ENCODE data around the gene FGF5.

DNA sequence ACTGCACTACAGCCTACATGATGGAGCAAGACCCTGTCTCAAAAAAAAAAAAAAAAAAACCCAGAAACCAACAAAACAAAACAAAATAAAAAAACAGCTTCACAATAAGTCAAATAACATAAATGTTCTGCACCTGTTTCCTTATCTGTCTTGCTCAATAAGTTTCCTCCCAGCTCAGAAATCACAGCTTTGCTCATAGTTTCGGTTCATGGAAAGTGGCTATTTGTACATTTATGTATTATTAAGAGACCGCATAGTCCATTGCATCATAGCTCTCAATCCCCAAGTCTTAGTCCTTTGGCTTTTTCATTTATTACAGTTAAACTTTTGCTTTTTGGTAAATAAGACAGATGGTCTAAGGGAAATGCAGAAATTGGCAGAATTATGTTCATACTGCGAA is 44.7 kb downstream of the FGF5 start:
- TF ChIP-seq, protein P1, sequence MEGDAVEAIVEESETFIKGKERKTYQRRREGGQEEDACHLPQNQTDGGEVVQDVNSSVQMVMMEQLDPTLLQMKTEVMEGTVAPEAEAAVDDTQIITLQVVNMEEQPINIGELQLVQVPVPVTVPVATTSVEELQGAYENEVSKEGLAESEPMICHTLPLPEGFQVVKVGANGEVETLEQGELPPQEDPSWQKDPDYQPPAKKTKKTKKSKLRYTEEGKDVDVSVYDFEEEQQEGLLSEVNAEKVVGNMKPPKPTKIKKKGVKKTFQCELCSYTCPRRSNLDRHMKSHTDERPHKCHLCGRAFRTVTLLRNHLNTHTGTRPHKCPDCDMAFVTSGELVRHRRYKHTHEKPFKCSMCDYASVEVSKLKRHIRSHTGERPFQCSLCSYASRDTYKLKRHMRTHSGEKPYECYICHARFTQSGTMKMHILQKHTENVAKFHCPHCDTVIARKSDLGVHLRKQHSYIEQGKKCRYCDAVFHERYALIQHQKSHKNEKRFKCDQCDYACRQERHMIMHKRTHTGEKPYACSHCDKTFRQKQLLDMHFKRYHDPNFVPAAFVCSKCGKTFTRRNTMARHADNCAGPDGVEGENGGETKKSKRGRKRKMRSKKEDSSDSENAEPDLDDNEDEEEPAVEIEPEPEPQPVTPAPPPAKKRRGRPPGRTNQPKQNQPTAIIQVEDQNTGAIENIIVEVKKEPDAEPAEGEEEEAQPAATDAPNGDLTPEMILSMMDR (IDR thresholded peaks at IDR 0.05; ENCODE audit: insufficient read depth, low read depth, low read length): no peak
- no peak for TF ChIP-seq EZH2 (IDR thresholded peaks at IDR 0.05; ENCODE audit: insufficient read depth, low read length)

All from astrocyte (in vitro differentiated cells and primary cell).